ENCODE data around the gene ERC2.

The ERC2 gene

DNA sequence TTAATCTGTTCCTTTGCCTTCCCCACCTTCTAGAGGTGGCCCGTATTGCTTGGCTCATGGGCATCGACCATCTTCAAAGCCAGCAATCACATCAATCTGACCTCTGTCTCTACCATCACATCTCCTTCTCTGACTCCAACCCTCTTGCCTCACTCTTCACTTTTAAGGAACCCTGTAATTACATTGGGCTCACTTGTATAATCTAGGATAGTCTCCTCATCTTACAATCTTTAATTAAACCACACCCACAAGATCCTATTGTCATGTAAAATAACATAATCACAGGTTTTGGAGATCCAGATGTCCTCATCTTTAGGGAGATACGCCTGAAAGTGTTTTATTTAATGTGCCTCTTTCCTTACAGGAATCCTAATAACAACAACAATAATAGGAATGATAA, 234.5 kb downstream of the ERC2 start:
- no peak for DNase-seq

DNA sequence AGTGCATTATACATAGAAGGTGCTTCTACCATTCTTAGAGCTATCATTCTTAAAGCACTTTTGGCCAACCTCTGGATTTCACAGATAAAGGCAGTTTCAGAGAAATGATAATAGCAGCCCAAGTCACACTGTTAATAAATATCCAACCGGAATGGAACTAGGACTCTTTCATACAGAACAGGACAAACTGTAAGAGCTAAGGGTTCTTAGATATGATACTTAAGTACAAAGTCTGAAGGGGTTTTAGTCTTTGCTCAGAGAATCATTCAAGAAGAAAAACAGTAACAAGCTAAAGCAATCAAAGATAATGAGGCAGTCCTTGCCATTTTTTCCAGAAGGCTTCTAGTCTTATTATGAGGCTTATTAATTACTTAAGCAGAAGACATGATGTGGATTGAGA, 239.0 kb downstream of the ERC2 start:
- no peak for DNase-seq

DNA sequence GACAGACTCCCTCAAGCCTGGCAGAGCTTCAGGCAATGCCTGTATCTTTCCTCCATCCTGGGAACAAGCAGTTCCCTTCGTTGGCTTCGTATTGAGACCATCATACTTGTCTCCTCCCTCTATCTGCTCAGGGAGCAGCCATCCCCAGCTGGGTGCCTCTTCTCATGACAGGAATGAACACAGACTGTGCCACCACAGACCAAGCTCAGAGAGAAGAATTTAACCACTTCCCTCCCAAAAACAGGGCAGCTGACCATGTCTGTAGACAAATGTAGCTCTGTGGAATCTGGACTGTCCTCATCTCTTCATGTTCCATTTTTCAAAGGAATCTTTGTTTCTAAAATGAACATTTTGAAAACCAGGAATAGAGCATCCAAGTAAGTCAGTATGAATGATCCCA, 245.4 kb downstream of the ERC2 start:
- DNase-seq, result no peak

DNA sequence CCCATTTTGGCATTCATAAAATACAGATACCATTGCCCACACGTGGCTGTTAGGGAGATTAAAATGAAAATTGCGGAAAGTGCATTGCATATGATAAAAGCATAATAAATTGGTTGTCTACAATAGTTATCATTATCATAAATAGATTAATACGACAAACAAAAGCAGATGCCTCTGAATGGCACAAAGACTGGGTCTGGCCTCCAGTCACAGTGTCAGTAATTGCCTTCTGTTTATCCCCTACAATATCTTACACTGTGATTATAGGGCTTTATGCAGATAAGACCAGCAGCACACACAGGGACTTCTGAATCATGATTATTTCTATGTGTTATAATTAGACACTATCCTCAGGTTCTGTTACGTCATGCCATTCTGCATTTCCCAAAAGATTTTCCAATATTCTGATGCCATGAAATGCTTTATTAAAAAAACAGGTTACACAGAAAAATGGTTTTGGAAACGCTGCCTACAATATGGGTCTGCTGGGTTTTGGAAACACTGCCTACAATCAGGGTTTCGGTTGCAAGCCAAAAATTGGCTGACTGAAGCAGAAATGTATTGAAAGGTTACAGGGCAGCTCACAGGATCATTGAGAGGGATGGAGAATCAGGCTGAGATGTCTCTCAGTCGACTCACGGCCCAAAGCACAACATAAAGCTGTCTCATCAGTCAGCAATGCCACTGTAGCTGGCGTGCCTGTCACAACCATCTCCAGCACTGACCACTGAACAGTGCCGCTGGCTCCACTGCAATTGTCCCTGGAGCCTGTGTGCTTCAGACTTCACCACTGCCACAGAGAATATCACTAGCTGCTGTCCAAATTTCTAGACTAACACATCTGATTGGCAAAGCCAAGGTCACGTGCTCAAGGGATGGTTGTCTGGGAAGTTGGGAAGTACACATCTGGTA, 248.1 kb downstream of the ERC2 start:
- DNase-seq, result no peak

DNA sequence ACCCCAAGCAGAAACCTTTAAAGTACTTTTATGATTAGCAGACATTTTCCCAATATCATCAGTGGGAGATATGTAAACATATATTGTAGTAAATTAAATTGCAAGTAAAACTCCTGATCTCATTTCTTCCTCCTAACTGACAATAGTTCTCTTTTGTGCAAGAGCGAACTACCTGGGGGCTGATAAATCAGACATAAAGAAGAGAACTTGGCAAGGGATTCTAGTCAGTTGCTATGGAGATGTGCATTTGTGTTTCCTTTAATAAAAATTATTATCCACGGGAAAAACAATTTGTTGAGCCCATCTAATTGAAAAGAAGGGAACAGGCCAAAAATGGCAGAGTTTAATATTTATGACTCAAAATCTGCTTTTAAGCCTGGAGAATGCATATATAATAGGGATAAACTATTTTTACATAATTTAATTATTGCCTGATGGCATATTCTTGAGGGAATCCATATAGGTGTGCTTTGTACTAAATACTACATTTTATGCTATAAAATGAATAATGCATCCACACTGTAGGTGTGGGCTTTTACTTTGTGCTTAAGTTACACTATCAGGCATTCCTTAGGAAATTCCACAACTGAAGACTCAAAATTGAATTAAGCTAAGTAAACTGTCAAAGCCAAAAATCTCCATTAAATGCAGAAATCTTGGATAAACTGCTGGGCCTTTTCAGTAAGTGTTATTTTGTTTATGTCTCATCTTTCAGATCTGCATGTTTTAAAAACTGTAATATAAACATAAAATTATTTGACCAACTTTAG, 258.1 kb downstream of the ERC2 start:
- DNase-seq, result no peak

DNA sequence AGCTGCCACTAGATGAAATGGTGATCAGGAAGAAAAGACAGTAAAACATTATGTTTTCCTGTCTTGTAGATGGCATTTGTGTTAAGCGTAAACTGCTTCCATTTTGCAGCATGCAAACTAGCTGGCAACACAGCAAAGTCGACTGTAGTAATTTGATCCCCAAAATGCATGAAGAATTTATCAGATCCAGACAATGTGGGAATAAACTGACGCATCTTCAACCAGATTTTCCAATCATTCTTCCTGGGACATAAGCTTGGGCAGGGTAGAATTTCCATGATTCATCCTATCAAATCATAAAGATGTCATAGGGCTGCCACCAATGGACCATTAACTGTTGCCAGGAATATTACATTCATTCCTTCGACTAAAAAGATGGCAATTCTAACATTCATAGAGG, 260.3 kb downstream of the ERC2 start:
- no peak for DNase-seq

DNA sequence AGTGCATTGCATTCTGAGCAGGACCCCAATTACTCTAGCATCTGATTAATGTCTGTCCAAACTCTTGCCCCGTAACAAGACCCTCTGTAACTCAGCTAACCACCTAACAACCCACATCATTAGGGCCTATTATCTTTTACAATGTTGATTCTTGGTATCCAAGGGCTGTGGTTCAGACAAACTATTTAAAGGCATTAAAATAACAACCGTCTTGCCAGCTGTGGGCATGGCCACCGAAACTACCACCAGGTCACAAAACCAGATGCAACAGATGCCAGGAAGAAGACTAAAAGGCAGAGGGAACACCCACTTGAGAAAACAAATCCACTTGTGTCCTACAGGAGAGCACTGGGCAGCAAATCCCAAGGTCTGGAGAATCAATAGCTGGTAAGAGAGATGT, 262.9 kb downstream of the ERC2 start:
- no peak for DNase-seq

DNA sequence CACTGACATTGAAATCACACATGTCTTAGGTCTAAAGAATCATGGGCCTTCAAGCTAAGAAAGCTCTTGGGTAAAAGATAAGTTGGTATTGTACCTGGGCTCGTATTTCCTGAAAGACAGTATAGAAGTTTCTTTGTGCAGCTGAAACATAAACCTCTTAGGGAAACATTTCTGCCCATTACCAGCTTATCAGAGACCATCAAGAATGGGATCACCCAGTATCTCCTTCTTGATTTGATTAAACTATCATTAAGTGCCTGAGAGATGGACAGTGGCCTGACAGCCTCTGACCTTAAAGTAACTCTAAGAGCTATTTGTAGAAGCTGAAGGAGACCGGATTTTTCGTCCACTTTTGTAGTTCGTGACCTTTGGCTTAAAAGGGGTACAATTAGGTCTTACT, 265.3 kb downstream of the ERC2 start:
- no peak for DNase-seq

DNA sequence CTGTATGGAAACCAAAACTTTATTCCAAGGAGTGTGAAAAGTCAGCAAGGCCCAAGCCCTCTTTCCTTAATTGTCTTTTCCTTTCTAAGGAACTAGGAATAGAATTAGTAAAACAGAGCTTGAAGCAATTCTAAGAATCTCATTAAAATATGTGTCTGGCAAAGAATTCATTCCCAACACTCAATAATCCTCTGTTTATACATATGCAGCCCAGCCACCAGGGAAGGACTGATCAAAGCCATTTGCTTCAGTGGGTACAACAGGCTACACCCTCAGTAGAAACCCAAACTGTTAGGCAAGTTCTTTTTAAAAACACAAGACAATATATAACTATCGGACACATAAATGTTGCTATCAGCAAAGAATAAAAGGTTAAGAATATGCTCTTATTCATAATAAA, 266.9 kb downstream of the ERC2 start:
- DNase-seq, result no peak

DNA sequence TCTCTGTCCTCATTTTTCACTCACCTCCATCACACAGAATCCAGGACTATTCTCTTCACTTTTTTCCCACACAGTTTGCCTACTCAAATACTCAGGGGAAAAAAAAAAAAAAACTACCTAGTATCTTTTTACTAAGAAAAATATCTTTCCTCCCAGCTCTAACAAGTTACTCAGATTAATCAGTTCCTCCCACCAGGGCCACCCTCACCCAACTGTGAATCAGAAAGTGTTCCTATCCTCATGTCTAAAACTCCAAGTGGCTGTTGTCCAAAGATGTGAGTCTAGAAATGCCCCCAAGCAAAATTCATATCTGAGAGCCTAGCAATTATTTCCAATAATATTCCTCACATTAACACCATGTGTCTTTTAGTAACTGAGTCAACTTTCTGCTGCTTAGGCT, 268.0 kb downstream of the ERC2 start:
- DNase-seq, result no peak

DNA sequence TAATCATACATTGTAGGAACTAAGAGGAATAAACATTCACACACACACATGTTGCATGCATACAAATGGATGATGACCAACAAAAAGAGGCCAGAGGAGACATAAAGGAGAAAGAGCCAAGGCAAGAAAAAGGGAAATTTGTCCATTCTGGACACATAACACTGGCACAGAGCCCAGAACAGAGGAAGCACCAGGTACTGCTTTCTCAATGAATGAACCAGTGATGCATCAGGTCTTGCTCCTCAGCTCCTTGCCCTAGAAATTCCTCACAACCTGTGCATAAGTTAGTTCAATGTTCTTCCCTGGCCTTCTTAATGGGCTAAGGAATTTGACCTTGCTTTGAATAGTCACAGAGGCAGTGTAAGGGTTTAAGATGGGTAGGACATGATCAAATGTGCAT, 270.3 kb downstream of the ERC2 start:
- no peak for DNase-seq

DNA sequence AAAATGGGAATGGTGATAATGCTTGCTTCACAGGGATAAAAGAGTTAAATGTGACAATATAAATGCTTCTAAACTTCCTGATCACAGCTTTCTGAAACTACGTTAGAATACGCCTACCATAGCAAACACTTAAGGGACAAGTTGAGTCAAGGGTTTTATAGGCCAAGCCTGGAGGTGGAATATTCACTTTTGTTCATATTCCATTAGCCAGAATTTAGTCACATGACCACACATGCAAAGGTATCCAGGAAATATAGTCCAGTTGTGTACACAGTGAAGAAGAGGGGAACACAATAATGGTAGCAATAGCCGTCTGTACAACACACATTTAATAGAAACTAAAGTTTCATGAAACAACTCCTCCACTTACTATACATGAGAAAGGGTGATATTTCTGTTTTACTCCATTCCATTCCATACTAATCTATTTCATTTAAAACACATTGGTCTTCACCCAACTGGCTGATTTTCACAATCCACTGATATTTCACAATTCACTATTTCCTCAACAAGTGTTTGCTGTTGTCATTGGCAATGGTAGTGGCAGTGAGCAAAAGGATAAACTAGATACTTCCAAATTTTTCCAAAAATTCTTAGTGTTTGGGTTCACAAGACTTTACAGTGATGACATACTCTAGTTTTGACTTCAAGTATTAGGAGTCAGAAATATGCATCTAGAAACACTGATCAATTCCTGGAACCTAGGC, 270.9 kb downstream of the ERC2 start:
- DNase-seq, result no peak

DNA sequence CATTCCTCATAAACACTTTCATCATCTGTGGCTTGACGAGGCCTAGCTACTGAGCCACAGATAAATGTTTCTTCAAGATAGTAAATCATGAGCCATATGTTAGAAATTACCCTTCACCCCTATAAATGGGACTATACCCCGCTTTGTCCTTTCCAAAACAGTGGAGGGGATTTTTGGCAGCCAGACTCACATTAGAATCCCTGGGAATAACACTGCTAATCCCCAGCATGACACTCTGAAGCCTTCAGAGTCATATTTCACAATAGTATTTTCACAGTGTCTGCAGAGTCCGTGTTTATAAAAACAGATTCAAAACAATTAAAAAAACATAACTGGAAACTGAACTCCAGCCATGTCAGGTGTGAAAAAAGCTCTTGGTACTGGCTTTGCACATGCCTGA, 271.6 kb downstream of the ERC2 start:
- no peak for DNase-seq

DNA sequence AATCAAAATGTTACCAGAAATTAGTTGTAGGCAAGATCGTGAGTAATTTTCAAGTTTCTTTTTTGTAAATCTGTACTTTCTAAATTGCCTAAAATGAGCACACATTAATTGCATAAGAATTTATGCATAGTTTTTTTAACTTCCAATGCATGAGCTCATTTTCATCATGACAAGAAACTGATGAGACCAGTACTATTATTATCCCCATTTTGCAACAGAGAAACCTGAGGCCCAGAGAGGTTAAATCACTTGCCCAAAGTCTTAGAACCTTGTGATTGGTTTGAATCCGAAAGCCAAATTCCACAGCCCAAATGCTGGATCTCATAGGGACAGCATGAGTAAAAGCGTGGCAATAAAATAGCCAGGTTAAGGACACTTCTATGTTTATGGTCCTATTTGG, 274.7 kb downstream of the ERC2 start:
- no peak for DNase-seq

DNA sequence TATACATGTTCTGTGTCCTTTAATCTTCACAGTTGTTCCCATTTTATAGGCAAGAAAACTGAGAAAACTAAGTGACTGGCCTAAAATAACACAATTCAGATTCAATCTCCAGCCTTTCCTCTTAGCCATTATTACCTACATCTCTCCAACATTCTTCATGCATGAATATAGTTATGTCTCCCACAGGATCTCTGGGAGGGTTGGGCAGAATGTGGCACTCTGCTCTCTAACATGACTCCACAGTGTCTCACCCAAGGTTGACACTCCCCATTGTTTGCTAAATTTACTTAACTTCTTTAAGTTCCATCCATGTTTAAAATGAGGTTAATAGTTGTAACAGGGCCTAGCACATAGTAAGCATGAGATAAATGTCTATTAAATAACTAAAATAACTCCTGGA, 276.3 kb downstream of the ERC2 start:
- DNase-seq, result no peak

DNA sequence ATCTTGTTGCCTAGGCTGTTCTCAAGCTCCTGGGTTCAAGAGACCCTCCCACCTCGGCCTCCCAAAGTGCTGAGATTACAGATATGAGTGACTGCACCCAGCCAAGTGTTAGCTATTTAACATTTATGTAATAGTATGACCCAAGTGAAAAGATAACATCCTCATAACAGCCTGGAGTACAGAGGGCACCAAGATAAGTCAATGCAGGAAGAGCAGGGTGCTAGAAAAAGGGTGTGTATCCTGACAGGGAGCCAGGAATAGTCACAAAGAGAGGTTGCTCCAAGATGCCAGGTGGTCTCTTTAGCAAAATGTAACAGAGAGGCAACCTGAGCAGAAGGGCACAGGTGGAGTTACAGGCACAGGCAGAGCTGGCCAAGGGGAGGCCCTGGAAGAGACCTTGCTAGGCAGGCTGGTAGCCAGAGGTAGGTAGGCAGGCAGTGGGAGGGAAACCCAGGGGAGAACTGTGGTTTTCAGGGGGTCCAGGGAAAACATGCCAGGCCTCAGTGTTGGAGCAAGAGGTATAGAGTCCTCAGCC, 277.4 kb downstream of the ERC2 start:
- DNase-seq, result no peak

DNA sequence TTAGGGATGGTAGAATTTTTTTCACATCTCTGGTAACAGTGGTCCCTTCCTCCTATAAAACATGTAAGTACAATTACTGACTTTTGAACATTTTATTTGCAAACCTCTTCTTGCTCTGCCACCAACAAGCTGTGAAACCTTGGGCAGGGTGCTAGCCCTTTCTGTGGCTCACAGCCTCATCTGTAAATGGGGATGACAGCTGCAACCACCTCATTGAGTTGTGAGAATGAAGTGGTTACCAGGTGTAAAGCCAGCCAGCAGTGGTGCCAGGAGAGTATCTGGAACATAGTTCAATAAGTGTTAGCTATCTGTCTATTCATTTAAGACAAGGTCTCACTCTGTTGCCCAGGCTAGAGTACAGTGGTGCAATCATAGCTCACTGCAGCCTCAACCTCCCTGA, 278.1 kb downstream of the ERC2 start:
- no peak for DNase-seq

DNA sequence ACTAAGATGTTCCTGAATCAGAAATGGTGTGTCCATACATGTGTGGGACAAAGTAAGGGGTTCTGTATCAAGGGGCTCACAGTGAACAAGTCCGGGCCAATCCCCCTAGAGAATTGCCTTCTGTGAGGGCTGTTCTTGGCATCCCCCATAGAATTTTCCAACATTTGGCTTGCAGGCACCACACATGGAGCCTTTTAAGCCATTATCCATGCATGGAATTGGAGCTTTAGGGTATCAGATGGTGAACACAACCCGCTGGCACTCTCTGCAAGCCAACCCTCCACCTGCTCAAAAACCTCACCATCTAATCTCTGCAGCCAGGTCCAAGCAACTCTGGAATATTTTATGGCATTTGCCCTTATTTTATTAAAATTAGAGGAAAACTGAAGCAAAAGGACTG, 278.7 kb downstream of the ERC2 start:
- DNase-seq, result no peak

DNA sequence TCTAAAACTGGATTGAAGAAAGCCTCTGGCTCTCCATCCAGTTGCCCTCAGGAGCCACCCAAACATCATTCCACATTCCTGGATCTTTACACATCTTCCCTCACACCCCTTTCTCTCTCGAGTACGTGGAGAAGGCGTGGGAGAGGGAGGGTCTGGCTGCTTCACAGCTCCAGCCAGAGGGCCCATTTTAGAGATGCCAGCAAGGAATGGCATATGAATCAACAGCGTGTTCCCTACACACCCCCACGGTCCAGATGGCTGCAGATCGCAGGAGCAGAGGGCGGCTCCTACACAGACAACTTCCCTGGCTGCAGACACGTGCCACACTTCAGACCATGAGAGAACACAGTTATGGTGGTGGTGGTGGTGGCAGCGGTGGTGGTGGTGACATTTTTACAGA, 280.1 kb downstream of the ERC2 start:
- no peak for DNase-seq

DNA sequence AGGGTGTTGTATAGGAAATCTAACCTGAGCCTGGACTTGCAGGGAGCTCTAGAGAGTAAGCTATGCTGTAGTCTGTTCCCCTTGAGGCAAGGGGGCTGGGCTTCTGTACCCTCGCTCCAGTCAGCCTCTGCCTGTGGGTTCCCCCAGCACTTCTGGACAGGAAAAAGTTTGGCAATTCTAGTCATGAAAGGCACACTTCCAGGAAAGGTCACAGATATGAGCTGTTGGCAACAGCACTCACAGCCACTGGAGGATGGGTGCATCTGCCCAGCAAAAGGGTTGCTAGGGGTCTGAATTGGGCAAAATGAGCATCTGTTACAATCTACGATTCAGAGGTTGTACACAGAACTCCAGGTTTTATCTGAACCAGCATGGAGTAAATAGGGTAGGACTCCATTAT, 281.2 kb downstream of the ERC2 start:
- DNase-seq, result no peak

DNA sequence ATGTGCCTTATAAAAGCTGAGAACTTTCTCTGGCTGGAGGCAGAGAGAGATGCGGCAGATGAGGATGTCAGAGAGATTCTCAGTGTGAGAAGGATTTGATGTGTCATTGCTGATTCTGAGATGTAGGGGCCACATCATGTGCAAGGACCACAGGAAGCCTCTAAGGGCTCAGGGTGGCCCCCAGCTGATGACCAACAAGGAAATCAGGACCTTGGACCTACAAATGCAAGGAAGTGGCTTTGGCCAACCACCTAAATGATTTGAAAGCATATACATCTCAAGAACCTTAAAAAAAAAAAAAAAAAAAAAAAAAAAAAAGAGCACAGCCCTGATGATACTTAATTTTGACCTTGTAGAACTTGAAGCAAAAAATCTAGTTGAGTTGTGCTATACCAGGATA, 282.4 kb downstream of the ERC2 start:
- no peak for DNase-seq

DNA sequence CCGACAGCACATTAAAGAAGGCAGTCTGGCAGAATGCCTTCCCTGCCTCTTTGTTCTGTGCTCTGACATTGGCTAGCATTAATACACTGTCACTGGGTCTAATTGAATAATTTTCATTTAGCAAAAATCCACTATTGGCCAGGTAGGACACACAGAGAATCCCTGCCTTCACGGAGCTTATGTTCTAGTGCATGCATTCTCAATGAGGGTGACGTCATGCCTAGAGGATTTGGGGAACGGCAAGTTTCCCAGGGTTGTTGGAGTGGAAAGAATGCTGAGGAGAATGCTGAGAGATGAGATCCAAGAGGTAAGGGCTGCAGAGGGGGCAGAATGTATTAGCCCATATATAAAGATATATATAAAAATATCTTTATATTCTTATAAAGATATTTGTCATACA, 284.7 kb downstream of the ERC2 start:
- DNase-seq, result no peak

DNA sequence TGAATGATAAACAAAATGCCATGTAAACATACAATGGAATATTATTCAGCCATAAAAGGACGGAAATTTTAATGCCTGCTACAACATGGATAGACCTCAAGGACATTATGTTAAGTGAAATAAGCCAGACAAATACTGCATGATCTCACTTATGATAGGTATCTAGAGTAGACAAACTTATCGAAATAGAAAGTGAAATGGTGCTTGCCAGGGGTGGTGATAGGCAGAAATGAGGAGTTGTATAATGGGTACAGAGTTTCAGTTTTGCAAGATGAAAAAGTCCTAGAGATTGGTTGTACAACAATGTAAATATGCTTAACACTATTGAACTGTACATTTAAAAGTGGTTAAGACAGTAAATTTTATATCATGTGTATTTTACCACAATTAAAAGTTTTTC, 287.8 kb downstream of the ERC2 start:
- DNase-seq, result no peak

DNA sequence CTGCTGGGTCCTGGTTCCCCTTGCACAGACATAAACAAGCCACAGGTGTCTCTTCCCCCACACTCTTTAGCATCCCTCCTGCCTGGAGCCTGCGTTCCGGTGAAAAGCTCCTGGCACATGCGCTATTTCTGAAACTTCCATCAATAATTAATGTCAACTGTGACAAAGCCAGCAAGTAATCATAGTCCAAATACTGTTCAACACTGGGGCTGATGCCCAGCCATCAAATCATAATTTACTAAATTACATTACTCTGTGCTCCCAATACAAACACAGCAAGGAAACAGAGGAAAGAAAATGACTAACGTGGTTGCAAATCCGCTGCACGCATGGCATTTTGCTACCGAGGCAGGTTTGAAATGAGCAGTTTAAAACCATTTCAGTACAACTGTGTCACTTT, 294.7 kb downstream of the ERC2 start:
- no peak for DNase-seq

Measured in effector CD8-positive, alpha-beta T cell (primary cell).